HepG2 (cell line): Measurements from ENCODE around the gene HKDC1. TPM values are rescaled to one million over a fixed set of nuclear protein-coding genes. Genes with fewer than 3 reads are reported as not detected.

Experiments used
- ATF2 ChIP-seq: sonication (generic); formaldehyde crosslinking; IDR thresholded peaks from 2 replicates; pipeline ENCODE4 v1.4.0; 2020; ENCODE audit warnings: missing genetic modification reagents
- CEBPG ChIP-seq: IDR thresholded peaks from 2 replicates; pipeline ENCODE4 v1.6.1; 2016
- CERS6 ChIP-seq: sonication (generic); formaldehyde crosslinking; IDR thresholded peaks from 2 replicates; pipeline ENCODE4 v1.5.0; 2020; ENCODE audit warnings: missing genetic modification reagents
- DMAP1 ChIP-seq: IDR thresholded peaks from 2 replicates; pipeline ENCODE4 v1.6.1; 2016
- HDAC1 ChIP-seq: sonication (generic); formaldehyde crosslinking; IDR thresholded peaks from 2 replicates; pipeline ENCODE4 v1.5.1; 2020; ENCODE audit warnings: mild to moderate bottlenecking, missing genetic modification reagents
- HIC2 ChIP-seq: sonication (generic); formaldehyde crosslinking; IDR thresholded peaks from 2 replicates; pipeline ENCODE4 v1.9.0; 2022; ENCODE audit warnings: low read depth, missing genetic modification reagents
- HOXA3 ChIP-seq: sonication (generic); formaldehyde crosslinking; IDR thresholded peaks from 2 replicates; pipeline ENCODE4 v1.5.0; 2020; ENCODE audit warnings: missing genetic modification reagents
- MED1 ChIP-seq: sonication (generic); formaldehyde crosslinking; IDR thresholded peaks from 2 replicates; pipeline ENCODE4 v1.4.0; 2020; ENCODE audit warnings: missing genetic modification reagents
- NFE2 ChIP-seq: sonication (generic); formaldehyde crosslinking; IDR thresholded peaks from 2 replicates; pipeline ENCODE4 v1.4.0; 2020; ENCODE audit warnings: missing genetic modification reagents
- NFE2L2 ChIP-seq: fragments of 150-350 bp; IDR thresholded peaks from 2 replicates; pipeline ENCODE4 v1.6.1; 2014; ENCODE audit warnings: low read length
- POLR2G ChIP-seq: fragments of 200-400 bp; formaldehyde crosslinking; IDR thresholded peaks from 2 replicates; pipeline ENCODE4 v1.6.1; 2018; ENCODE audit warnings: mild to moderate bottlenecking, low read depth, low read length, moderate library complexity
- TAF1 ChIP-seq: sonication (generic); formaldehyde crosslinking; IDR thresholded peaks from 2 replicates; pipeline ENCODE4 v1.4.0; 2020; ENCODE audit warnings: missing genetic modification reagents
- ZBTB2 ChIP-seq: sonication (generic); formaldehyde crosslinking; IDR thresholded peaks from 2 replicates; pipeline ENCODE4 v1.8.0; 2022; ENCODE audit warnings: low read depth, missing genetic modification reagents
- ZBTB20 ChIP-seq: sonication (generic); formaldehyde crosslinking; IDR thresholded peaks from 2 replicates; pipeline ENCODE4 v1.8.1; 2023; ENCODE audit warnings: missing genetic modification reagents, low read depth, mild to moderate bottlenecking, borderline replicate concordance
- ZNF781 ChIP-seq: sonication (generic); formaldehyde crosslinking; IDR thresholded peaks from 2 replicates; pipeline ENCODE4 v1.5.1; 2020; ENCODE audit warnings: borderline replicate concordance, mild to moderate bottlenecking, missing genetic modification reagents; ENCODE audit errors: not compliant biosample characterization
- polyA plus RNA-seq, 8 experiments: library from polyadenylated mRNA; depleted of rRNA in 3 of 8; stranded (reverse) in 7 of 8; unstranded in 1 of 8; fragments of >200 nt; fragmentation: Illumina TruSeq in 4 of 8; extraction: Trizol in 4 of 8; gene quantifications; 2 replicates each; pipeline versions ENCODE4 v1.2.1 to v1.2.3, GENCODE V29; 2011 to 2016; ENCODE audit warnings: low read depth in 4 of 8, missing spikeins in 1 of 8, mixed read lengths in 1 of 8; ENCODE audit not compliant: insufficient read depth in 1 of 8
- total RNA-seq, 5 experiments: library from RNA; depleted of rRNA; stranded (reverse); fragments of >200 nt; fragmentation: Illumina TruSeq; extraction: Trizol; gene quantifications; 2 replicates each; pipeline ENCODE4 v1.2.3, GENCODE V29; 2016; ENCODE audit warnings: low read depth in 1 of 5
- TF ChIP-seq, protein P1 (sequence below): IDR thresholded peaks from 2 replicates; pipeline ENCODE4 v1.6.1; 2016; ENCODE audit warnings: missing biosample characterization, missing genetic modification reagents, low read depth
- TF ChIP-seq, protein P2 (sequence below): sonication (generic); formaldehyde crosslinking; IDR thresholded peaks from 2 replicates; pipeline ENCODE4 v1.8.0; 2022; ENCODE audit warnings: mild to moderate bottlenecking, missing genetic modification reagents

Gene HKDC1
- total and polyA plus RNA-seq, 2 of the 13 experiments (the other 11 are each of a cell fraction or from before 2014, with no cell fraction given): 8.1 to 12.4 TPM

DNA sequence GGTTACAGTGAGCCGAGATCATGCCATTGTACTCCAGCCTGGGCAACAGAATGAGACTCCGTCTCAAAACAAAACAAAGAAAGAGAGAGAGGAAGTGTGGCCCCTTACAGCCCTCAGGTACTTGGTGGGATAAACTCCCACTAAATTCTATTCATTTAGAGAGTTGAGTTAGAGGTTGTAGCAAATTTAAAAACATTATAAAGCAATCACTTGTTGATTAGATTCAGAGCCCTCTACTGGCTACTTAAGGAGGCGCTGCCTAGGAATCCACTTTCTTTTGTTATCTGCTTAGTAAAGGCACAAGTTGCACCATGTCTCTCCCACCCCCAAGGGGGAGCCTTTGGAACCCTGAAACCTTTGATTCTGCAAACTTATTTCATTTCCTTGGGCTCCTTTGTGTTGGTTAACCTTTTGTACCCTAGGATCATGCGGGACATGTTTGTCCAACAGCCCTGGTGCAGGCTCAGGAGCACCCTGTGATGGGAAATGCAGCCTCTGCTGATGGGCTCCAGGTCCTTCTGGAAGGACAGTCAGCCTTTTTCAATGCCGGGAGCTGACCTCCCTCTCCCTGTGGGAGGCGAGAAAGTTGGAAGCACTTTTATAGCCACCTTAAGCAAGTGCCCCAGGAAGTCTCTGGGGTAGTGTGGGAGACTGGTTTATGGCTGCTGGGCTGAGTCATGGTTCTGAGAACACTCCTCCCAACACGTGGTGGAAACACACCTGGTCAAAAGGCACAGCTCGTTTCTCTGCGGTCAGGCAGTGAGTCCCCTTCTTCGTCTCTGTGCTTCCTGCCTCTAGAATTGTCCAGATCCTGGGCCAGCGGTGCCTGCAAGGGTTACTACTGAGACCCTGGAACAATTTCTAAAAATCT, 2.3 kb downstream of the HKDC1 start (continued):
- TF ChIP-seq, protein P1, sequence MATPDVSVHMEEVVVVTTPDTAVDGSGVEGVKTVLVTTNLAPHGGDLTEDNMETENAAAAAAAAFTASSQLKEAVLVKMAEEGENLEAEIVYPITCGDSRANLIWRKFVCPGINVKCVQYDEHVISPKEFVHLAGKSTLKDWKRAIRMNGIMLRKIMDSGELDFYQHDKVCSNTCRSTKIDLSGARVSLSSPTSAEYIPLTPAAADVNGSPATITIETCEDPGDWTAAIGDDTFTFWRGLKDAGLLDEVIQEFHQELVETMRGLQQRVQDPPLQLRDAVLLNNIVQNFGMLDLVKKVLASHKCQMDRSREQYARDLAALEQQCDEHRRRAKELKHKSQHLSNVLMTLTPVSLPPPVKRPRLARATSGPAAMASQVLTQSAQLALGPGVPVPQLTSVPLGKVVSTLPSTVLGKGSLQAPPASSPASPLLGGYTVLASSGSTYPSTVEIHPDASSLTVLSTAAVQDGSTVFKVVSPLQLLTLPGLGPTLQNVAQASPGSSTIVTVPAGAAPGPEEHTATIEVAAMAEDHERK (CRISPR knock-in tag): no peak
- TF ChIP-seq, protein P2, sequence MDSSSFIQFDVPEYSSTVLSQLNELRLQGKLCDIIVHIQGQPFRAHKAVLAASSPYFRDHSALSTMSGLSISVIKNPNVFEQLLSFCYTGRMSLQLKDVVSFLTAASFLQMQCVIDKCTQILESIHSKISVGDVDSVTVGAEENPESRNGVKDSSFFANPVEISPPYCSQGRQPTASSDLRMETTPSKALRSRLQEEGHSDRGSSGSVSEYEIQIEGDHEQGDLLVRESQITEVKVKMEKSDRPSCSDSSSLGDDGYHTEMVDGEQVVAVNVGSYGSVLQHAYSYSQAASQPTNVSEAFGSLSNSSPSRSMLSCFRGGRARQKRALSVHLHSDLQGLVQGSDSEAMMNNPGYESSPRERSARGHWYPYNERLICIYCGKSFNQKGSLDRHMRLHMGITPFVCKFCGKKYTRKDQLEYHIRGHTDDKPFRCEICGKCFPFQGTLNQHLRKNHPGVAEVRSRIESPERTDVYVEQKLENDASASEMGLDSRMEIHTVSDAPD (CRISPR knock-in tag): no peak
- TF ChIP-seq HOXA3 (CRISPR knock-in tag): no peak
- TF ChIP-seq MED1 (CRISPR knock-in tag): 0 out of 2 replicates have a peak, but pooled peaks have one; percentile 9
- TF ChIP-seq NFE2 (CRISPR knock-in tag): no peak
- no peak for TF ChIP-seq ZBTB20 (CRISPR knock-in tag)
- peak; percentile 28; the same call in 1 of the 2 replicates for TF ChIP-seq TAF1 (CRISPR knock-in tag)
- TF ChIP-seq HDAC1: no peak
- 0 out of 2 replicates have a peak, but pooled peaks have one; percentile 13 for TF ChIP-seq NFE2L2
- TF ChIP-seq POLR2G: 0 out of 2 replicates have a peak, but pooled peaks have one; percentile 50
- peak; percentile 39 for TF ChIP-seq ZNF781 (CRISPR knock-in tag)
- TF ChIP-seq DMAP1 (CRISPR knock-in tag): no peak; the same call in 1 of the 2 replicates
- TF ChIP-seq ZBTB2 (CRISPR knock-in tag): no peak
- TF ChIP-seq CEBPG (CRISPR knock-in tag): peak; percentile 27
- TF ChIP-seq CERS6: no peak
- 0 out of 2 replicates have a peak, but pooled peaks have one; percentile 14 for TF ChIP-seq ATF2 (CRISPR knock-in tag)
- TF ChIP-seq HIC2 (CRISPR knock-in tag): no peak
